ENCODE data around the gene NKAPD1.

DNA sequence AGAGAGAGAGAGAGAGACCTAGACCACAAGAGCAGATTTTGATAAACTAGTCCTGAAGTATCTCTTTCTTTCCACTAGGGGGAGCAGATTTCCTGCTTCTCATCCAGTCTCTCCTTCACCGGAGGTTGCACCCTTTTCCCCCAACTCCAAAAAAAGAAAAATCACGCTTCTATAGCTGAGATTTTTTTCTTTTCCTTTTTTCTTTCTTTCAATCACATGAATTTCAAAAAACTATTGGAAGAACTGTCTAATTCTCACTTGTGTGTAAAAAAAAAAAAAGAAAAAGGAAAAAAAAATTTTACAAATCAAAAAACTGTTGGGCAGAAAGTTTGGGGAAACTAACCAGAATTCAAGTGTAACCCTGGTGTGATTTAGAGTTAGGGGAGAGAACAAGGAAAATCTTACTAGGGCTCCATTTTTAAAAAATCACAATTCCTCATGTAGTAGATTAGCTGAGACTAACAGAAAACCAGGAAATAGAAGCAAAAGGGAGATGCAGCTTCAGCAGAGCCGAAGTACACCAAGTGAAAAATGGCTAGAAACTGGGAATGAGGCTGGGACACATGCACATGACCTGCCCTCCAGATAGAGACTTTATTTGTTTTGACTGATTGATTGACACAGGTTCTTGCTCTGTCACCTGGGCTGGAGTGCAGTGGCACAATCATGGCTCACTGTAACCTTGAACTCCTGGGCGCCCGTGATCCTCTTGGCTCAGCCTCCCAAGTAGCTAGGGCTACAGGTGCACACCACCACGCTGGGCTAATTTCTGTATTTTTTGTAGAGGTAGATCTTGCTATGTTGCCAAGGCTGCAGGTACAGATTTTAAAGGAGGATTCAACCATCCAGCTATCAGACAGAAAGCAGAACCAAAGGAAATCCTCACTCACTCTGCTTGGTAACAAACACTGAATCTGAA is 39.7 kb downstream of the NKAPD1 start:
- TF ChIP-seq, protein P1, sequence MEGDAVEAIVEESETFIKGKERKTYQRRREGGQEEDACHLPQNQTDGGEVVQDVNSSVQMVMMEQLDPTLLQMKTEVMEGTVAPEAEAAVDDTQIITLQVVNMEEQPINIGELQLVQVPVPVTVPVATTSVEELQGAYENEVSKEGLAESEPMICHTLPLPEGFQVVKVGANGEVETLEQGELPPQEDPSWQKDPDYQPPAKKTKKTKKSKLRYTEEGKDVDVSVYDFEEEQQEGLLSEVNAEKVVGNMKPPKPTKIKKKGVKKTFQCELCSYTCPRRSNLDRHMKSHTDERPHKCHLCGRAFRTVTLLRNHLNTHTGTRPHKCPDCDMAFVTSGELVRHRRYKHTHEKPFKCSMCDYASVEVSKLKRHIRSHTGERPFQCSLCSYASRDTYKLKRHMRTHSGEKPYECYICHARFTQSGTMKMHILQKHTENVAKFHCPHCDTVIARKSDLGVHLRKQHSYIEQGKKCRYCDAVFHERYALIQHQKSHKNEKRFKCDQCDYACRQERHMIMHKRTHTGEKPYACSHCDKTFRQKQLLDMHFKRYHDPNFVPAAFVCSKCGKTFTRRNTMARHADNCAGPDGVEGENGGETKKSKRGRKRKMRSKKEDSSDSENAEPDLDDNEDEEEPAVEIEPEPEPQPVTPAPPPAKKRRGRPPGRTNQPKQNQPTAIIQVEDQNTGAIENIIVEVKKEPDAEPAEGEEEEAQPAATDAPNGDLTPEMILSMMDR (IDR thresholded peaks at IDR 0.05) = peak; percentile 83
- TF ChIP-seq EZH2 (IDR thresholded peaks at IDR 0.05; ENCODE audit: borderline replicate concordance, insufficient read depth, low read depth, low read length, poor library complexity, severe bottlenecking) = no peak
